GM13976 (cell line): ENCODE data around the gene RPH3AL.
"Not testable (repeated sequence)": the region's sequence is repeated elsewhere in the genome, so short reads cannot be mapped to it uniquely, and the experiment has no call there.

Source experiments
- DNase-seq: peaks from one replicate; pipeline ENCODE4 v3.0.0; 2012; ENCODE audit warnings: low spot score
- in situ Hi-C: fragments of 300-500 bp; cut with MboI; formaldehyde crosslinking; loops from one replicate; pipeline ENCODE4 v1.12.0; 2022; ENCODE audit warnings: low sequenced_read_pairs, mixed read lengths, inconsistent platforms; ENCODE audit not compliant: unreplicated experiment
- TF ChIP-seq, protein P1 (sequence below): IDR thresholded peaks from 2 replicates; pipeline ENCODE4 v1.5.1; 2012; ENCODE audit warnings: borderline replicate concordance, mild to moderate bottlenecking; ENCODE audit not compliant: insufficient read depth; ENCODE audit errors: extremely low read depth, missing control alignments, control extremely low read depth

Gene RPH3AL

DNA sequence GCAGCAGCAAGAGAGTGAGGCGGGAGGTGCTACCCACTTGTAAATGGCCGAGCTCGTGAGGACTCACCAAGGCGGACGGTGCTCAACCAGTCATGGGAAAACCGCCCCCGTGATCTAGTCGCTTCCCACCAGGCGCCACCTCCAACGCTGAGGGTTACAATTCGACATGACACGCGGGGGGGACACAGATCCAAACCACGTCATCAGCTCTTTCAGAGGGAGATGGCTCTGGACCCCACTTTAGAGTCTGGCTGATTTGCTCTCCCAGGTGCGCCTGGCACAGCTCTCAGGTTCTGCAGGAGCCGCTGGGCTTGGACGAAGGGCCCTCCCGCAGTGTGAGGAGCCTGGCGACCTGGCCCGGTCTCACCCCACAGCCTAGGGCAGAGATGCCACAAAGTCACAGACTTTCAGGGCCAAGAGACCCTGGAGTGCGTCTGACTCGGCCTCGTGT, 150.1 kb downstream of the RPH3AL start:
- in situ Hi-C loops, result no loop called here
- TF ChIP-seq, protein P1, sequence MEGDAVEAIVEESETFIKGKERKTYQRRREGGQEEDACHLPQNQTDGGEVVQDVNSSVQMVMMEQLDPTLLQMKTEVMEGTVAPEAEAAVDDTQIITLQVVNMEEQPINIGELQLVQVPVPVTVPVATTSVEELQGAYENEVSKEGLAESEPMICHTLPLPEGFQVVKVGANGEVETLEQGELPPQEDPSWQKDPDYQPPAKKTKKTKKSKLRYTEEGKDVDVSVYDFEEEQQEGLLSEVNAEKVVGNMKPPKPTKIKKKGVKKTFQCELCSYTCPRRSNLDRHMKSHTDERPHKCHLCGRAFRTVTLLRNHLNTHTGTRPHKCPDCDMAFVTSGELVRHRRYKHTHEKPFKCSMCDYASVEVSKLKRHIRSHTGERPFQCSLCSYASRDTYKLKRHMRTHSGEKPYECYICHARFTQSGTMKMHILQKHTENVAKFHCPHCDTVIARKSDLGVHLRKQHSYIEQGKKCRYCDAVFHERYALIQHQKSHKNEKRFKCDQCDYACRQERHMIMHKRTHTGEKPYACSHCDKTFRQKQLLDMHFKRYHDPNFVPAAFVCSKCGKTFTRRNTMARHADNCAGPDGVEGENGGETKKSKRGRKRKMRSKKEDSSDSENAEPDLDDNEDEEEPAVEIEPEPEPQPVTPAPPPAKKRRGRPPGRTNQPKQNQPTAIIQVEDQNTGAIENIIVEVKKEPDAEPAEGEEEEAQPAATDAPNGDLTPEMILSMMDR, result no peak
- DNase-seq, result no peak

DNA sequence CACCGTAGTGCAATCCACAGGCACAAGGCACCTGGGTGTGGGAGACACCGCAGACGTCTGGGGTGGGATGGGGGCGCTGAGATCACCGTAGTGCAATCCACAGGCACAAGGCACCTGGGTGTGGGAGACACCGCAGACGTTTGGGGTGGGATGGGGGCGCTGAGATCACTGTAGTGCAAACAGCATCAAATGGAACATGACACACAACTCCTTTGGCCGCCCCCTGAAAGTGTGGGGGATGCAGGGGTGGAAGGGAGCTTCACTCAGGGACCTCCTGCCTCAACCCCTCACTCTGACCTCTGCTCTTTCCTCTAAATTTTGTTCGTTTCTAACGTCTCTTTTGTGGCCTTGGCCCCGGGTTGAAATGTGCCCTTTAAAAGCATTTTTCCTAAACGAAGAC, 150.9 kb downstream of the RPH3AL start:
- in situ Hi-C loops, DNase-seq: not testable (repeated sequence)

DNA sequence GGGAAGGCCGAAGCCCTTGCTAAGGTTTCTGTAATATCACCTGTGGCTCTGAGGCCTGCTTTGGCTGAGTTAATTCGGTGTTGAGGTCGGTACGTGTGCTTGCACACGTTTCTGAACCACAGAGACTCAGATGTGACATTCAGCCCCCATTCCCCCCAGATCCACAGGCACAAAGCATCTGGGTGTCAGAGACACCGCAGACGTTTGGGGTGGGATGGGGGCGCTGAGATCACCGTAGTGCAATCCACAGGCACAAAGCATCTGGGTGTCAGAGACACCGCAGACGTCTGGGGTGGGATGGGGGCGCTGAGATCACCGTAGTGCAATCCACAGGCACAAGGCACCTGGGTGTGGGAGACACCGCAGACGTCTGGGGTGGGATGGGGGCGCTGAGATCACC, 151.3 kb downstream of the RPH3AL start:
- DNase-seq, in situ Hi-C loops: not testable (repeated sequence)

DNA sequence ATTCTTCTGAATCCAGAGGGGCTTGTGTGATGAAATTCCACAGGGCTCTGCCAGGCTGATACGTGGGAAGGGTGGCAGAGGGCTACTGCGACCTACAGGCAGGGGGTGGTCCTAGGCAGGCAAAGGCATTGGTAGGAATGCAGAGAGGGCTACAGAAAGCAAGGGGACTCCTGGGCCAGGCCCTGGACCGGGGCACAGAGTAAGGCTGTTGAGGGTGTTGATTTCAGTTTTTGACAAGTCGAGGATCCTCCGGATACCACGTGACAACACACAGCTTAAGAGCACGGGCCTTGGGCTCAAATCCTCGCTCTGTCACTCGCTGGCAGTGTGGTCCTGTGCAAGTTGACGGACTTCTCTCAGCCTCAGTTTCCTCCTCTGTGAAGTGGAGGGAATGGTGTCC, 152.0 kb downstream of the RPH3AL start:
- no peak for DNase-seq
- TF ChIP-seq, protein P1, result no peak
- in situ Hi-C loops, result no loop called here

DNA sequence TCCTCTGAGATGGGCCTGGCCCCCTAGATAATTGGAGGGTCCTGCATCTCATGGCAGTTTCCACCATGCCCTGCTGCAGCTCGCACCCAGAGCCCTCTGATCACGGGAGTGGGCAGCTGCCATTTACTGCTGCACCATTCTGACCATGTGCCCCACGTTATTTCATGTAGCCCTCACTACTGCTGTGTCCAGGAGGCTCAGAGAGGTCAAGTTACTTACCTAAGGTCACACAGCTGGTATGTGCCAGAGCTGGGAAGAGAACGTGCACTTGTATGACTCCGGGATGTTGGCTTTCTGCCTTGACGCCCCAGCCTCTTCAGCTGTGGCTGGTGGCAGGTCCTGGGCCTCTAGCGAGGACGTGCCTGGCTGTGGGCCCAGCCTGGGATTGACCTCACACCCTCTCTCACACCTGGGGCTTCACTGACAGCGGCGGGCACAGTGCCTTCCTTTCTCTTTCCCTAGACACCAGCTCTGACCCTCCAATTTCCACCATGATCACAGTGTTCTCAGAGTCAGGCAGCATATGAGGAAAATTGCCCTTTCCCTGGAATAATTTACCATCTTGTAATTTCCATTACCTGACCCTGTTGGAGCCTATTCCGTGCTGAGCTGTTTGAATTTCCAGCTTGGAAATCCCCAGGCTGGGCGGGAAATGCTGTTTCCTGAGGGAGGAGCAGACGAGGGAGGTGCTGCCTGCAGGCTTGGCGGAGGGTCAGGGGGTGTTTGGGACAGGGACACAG, 152.6 kb downstream of the RPH3AL start:
- in situ Hi-C loops, result no loop called here
- DNase-seq, result no peak
- TF ChIP-seq, protein P1, result no peak

DNA sequence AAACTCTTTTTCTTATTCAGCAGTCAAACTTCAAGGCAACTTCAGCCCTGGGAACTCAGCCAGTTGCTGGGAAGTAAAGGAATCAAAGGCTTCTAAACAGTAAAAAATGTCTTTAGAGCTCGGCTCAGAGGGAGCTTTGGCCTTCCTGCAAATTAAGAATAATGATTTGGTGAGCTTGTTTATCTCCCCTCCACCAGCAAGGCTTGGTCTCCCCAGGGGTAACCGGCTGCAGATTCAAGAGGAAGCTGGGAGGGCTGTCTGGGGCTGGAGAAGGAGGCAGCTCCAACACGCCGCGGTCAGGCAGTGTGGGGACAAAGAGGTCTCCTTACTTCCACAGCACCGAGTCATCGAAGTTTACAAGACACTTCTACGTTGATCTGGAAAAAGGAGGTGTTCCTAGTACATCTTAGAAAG, 153.4 kb downstream of the RPH3AL start:
- TF ChIP-seq, protein P1, result no peak
- in situ Hi-C loops, result no loop called here
- DNase-seq, result no peak

DNA sequence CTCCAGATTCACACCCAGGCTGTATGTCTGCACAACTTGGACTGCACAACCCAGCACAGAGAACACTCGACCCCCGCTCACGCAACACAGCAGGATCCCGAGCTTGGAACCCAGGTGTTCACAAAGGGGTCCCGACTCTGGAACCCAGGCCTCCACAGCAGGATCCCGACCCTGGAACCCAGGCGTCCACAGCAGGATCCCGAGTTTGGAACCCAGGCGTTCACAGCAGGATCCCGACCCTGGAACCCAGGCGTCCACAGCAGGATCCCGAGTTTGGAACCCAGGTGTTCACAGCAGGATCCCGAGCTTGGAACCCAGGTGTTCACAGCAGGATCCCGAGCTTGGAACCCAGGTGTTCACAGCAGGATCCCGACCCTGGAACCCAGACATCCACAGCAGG, 154.4 kb downstream of the RPH3AL start:
- in situ Hi-C loops, DNase-seq: not testable (repeated sequence)

DNA sequence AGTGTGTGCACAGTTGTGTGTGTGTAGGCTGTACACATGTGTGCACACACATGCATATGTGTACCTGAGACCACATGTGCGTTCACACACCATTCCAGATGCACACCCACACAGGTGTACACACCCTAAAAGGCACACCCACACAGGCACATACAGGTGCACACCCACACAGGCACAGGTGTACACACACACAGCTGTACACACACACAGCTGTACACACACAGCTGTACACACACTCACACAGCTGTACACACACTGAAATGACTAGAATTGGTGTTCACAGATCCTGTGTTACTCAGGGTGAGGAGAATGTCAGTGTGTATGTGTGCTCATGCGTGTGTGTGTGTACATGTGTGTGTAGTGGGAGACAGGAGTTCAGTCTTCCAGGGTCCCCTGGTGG, 155.3 kb downstream of the RPH3AL start:
- TF ChIP-seq, protein P1, result no peak
- no peak for DNase-seq
- in situ Hi-C loops, result no loop called here
